ENCODE results near the gene GLT8D2. TPM values are rescaled to one million over a fixed set of nuclear protein-coding genes. Genes with fewer than 3 reads are reported as not detected.

GLT8D2 gene
- total RNA-seq, 4 donors from 2014 or later: 8.1 to 31.6 (median 13.8) TPM

- no peak for TF ChIP-seq CTCF (IDR thresholded peaks at IDR 0.05)
- no peak for DNase-seq (ENCODE audit: low spot score)
- ATAC-seq (ENCODE audit: low FRiP score): no peak
Observed at GRCh38 chr12:103986829-103987228, 63.2 kb downstream of the GLT8D2 start.

- DNase-seq (ENCODE audit: low spot score) (no peak), ATAC-seq (ENCODE audit: low FRiP score) (no peak)
- TF ChIP-seq CTCF (IDR thresholded peaks at IDR 0.05): no peak
Observed at GRCh38 chr12:103978384-103978982, 71.5 kb downstream of the GLT8D2 start.

GRCh38 chr12:103975368-103975767, 74.6 kb downstream of the GLT8D2 start:
- TF ChIP-seq CTCF (IDR thresholded peaks at IDR 0.05): no peak
- no peak for ATAC-seq (ENCODE audit: low FRiP score)

GRCh38 chr12:103973909-103974308, 76.1 kb downstream of the GLT8D2 start:
- no peak for DNase-seq (ENCODE audit: low spot score)
- ATAC-seq (ENCODE audit: low FRiP score): no peak
- no peak for TF ChIP-seq CTCF (IDR thresholded peaks at IDR 0.05)

More at GRCh38 chr12:103975368-103975767, 74.6 kb downstream of the GLT8D2 start:
- no peak for DNase-seq (ENCODE audit: low spot score)

GRCh38 chr12:103969391-103969790, 80.6 kb downstream of the GLT8D2 start:
- ATAC-seq (ENCODE audit: low FRiP score) (no peak), DNase-seq (ENCODE audit: low spot score) (no peak)
- no peak for TF ChIP-seq CTCF (IDR thresholded peaks at IDR 0.05)

GRCh38 chr12:103966736-103967135, 83.3 kb downstream of the GLT8D2 start:
- ATAC-seq (ENCODE audit: low FRiP score) (no peak), DNase-seq (ENCODE audit: low spot score) (no peak)
- no peak for TF ChIP-seq CTCF (IDR thresholded peaks at IDR 0.05)

Measured in omental fat pad (tissue), 4 donors.